Left colon (tissue), 2 donors: Measurements from ENCODE around the gene ELL2. TPM values are rescaled to one million over a fixed set of nuclear protein-coding genes. Genes with fewer than 3 reads are reported as not detected.
"Not testable (repeated sequence)": the region's sequence is repeated elsewhere in the genome, so short reads cannot be mapped to it uniquely, and the experiment has no call there.

ENCODE experiments used
- ATAC-seq: fragments of 200-7000 bp; cut with Tn5 transposase; one replicate; pipeline ENCODE4 v1.9.1; 2020; ENCODE audit warnings: mild to moderate bottlenecking, moderate library complexity
- DNase-seq, 2 donors: peaks; one replicate each; pipeline ENCODE4 v3.0.0-alpha.2; 2020
- intact Hi-C, 2 donors: fragments of 100-400 bp; cut with DNase I in 1 of 2; cut with micrococcal nuclease in 1 of 2; formaldehyde crosslinking; loops; one replicate each; pipeline versions ENCODE4 v1.11.2 to v1.14.0; 2022; cut with DNase I, micrococcal nuclease
- total RNA-seq, 2 donors: library from RNA; stranded (reverse); fragmentation: NEBNext Ultra II Directional; extraction: Animal tissue kit (Norgen Biotek cat#: 25700); gene quantifications; one replicate each; pipeline ENCODE4 v1.2.1, GENCODE V29; 2021
- donor health status: DM: no; HTN: no; CAD: no.
- donor health status: DM: yes; HTN: yes; CAD: no.

The ELL2 gene
- total RNA-seq, 2 donors from 2014 or later: 28.7 to 36.7 TPM

GRCh38 chr5:95861221-95861863 is 100.3 kb downstream of the ELL2 start:
- intact Hi-C loops: loop anchor here in 1 of 2 donors (5.0 kb wide), 1 partner anchor 96 kb away; no protein-coding TSS in a partner anchor
- DNase-seq (peak in 1 of 2 donors; percentile 65), ATAC-seq (no peak)

GRCh38 chr5:95859661-95860060 is 102.0 kb downstream of the ELL2 start:
- ATAC-seq (no peak), DNase-seq (no peak)
- intact Hi-C loops: loop anchor here (2.0 to 10.0 kb wide), 4 partner anchors 98 to 745 kb away; no protein-coding TSS in a partner anchor

- peak; percentile 91 for ATAC-seq
- DNase-seq: peak; percentile 82 to 84
- intact Hi-C loops: loop anchor here (2.0 to 10.0 kb wide), 3 partner anchors 478 to 746 kb away; no protein-coding TSS in a partner anchor
Observed at GRCh38 chr5:95858661-95859595, 102.7 kb downstream of the ELL2 start.

GRCh38 chr5:95858023-95858461 is 103.6 kb downstream of the ELL2 start:
- ATAC-seq (no peak), DNase-seq (no peak)
- intact Hi-C loops: loop anchor here (2.0 to 10.0 kb wide), 3 partner anchors 479 to 747 kb away; no protein-coding TSS in a partner anchor

- ATAC-seq (peak; percentile 19), DNase-seq (peak in 1 of 2 donors; percentile 55)
- intact Hi-C loops: loop anchor here (5.0 to 10.0 kb wide), 2 partner anchors 480 to 747 kb away; no protein-coding TSS in a partner anchor
Observed at GRCh38 chr5:95857185-95857945, 104.3 kb downstream of the ELL2 start.

- ATAC-seq (no peak), DNase-seq (no peak)
- intact Hi-C loops: loop anchor here (5.0 to 10.0 kb wide), 2 partner anchors 481 to 748 kb away; no protein-coding TSS in a partner anchor
Observed at GRCh38 chr5:95856501-95856981, 105.1 kb downstream of the ELL2 start.

GRCh38 chr5:95853490-95853889 is 108.2 kb downstream of the ELL2 start:
- intact Hi-C loops: loop anchor here in 1 of 2 donors (10.0 kb wide), 1 partner anchor 751 kb away; no protein-coding TSS in a partner anchor
- no peak for ATAC-seq
- DNase-seq: no peak

- intact Hi-C loops: loop anchor here in 1 of 2 donors (10.0 kb wide), 1 partner anchor 752 kb away; no protein-coding TSS in a partner anchor
- DNase-seq (no peak), ATAC-seq (peak; percentile 58)
Observed at GRCh38 chr5:95852567-95852966, 109.1 kb downstream of the ELL2 start.

GRCh38 chr5:95851141-95851540 is 110.5 kb downstream of the ELL2 start:
- intact Hi-C loops: loop anchor here in 1 of 2 donors (10.0 kb wide), 1 partner anchor 754 kb away; no protein-coding TSS in a partner anchor
- DNase-seq, ATAC-seq: not testable (repeated sequence)

GRCh38 chr5:95850391-95850894 is 111.2 kb downstream of the ELL2 start:
- DNase-seq (no peak), ATAC-seq (no peak)
- intact Hi-C loops: loop anchor here in 1 of 2 donors (10.0 kb wide), 1 partner anchor 754 kb away; no protein-coding TSS in a partner anchor

GRCh38 chr5:95848701-95849100 is 113.0 kb downstream of the ELL2 start:
- ATAC-seq: no peak
- no peak for DNase-seq

GRCh38 chr5:95847261-95847592 is 114.4 kb downstream of the ELL2 start:
- DNase-seq: no peak
- no peak for ATAC-seq
- intact Hi-C loops: loop anchor here (2.0 to 10.0 kb wide), 3 partner anchors 62 to 185 kb away; no protein-coding TSS in a partner anchor

More at GRCh38 chr5:95848701-95849100, 113.0 kb downstream of the ELL2 start:
- intact Hi-C loops: loop anchor here (5.0 to 10.0 kb wide), 2 partner anchors 64 to 186 kb away; no protein-coding TSS in a partner anchor

GRCh38 chr5:95846554-95847260 is 114.9 kb downstream of the ELL2 start:
- DNase-seq (peak in 1 of 2 donors; percentile 62), ATAC-seq (peak; percentile 74)
- intact Hi-C loops: loop anchor here (2.0 to 10.0 kb wide), 3 partner anchors 62 to 184 kb away; no protein-coding TSS in a partner anchor

GRCh38 chr5:95845391-95845790 is 116.3 kb downstream of the ELL2 start:
- intact Hi-C loops: loop anchor here (5.0 to 10.0 kb wide), 2 partner anchors 61 to 183 kb away; no protein-coding TSS in a partner anchor
- no peak for DNase-seq
- no peak for ATAC-seq

- no peak for ATAC-seq
- intact Hi-C loops: loop anchor here in 1 of 2 donors (10.0 kb wide), 1 partner anchor 59 kb away; no protein-coding TSS in a partner anchor
- no peak for DNase-seq
Observed at GRCh38 chr5:95843733-95844223, 117.9 kb downstream of the ELL2 start.

GRCh38 chr5:95842854-95843544 is 118.7 kb downstream of the ELL2 start:
- intact Hi-C loops: loop anchor here in 1 of 2 donors (10.0 kb wide), 1 partner anchor 58 kb away; no protein-coding TSS in a partner anchor
- peak; percentile 56 to 74 for DNase-seq
- ATAC-seq: no peak
